Activated CD4-positive, alpha-beta T cell treated with anti-CD3 and anti-CD28 coated beads for 4 hours (primary cell): ENCODE data around the gene ITGB6.
"Not testable (repeated sequence)": the region's sequence is repeated elsewhere in the genome, so short reads cannot be mapped to it uniquely, and the experiment has no call there.

Experiments used
- DNase-seq, 2 donors: peaks; one replicate each; pipeline ENCODE4 v3.0.0-alpha.2; 2020

The ITGB6 gene

DNA sequence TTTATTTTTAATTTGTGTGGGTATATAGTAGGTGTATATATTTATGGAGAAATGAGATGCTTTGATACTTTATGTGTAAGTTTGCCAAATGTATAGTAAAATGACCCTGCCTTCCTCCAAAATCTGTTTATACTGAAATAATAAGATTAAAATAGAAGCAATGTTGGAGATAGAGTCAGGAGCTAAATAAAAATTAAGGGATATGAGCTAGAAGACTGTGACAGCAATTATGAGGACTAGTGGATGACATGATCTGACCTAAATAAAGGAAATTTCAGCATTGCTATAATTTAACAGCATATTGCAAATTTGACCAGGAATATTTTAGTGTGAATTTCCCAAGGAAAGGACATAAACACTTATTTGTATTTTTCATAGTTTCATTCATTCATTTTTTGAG, 60.7 kb downstream of the ITGB6 start:
- no peak for DNase-seq

DNA sequence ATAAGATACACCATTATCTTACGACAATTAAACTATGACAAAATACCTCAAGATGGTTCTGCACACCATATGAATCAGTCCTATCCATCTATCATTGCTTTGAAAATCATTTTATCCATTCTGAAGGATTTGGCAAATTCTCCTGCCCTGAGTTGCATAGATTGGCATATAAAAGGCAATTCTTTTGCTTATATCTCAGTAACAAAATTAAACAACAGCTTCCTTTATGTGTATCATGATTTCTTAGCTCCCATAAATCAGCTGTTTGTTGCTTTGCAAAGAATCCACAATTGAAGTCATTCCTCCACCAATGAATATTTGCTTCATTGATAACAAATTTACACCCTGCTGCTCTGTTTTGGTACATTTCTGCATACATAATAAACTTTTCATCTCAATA, 61.7 kb downstream of the ITGB6 start:
- DNase-seq: no peak

DNA sequence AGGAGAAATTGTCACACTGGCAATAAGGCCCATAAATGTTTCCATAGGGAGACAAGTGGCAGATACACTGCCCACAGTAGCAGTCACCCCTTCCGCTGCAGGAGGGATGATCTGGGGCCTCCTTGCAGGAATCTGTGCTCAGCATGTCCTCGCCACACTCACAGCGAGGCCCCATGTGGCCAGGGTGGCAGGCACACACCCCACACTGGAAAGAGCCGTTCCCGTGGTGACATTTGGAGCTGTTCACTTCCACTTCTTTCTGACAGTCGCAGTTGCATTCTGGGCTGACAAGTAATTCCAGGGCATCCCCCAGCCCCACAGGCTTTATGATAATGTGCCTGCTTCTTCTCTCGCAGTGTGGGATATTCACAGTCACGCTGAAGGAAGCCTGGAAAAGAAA, 62.6 kb downstream of the ITGB6 start:
- DNase-seq: no peak

DNA sequence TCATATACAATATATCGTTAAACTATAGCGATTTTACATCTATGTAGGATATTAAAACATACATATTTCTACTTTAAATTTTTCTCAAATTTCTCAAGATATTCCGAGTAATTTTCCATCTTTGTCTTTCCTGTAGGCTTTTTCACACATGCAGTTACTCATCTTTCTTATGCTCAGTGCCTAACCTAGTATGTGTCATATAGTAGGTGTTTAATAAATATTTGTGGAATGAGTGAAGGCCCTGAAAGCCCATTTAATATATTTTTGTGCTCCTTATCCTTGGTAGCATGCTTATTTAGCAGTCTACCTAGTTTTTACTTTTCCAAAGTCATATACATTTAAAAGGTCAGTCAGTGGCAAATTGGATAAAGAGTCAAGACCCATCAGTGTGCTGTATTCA, 67.3 kb downstream of the ITGB6 start:
- no peak for DNase-seq

DNA sequence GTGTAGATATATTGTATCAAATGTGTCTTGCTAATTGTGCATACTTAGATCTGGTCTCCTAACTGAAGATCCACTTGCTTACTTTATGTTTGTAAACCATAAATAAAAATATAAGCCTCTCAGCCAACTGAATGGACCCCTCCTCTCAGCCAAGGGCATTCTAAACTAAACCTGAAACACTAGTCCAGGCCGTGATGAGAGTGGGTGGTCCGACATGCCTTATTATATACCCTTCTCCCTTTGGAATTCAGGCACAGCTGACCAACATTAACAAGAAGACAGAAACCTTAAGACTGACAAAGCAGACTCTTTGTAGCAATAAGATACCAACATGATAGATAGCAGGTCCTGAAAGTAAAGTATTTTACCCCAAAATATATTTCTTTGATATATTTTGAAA, 73.3 kb downstream of the ITGB6 start:
- DNase-seq: no peak

DNA sequence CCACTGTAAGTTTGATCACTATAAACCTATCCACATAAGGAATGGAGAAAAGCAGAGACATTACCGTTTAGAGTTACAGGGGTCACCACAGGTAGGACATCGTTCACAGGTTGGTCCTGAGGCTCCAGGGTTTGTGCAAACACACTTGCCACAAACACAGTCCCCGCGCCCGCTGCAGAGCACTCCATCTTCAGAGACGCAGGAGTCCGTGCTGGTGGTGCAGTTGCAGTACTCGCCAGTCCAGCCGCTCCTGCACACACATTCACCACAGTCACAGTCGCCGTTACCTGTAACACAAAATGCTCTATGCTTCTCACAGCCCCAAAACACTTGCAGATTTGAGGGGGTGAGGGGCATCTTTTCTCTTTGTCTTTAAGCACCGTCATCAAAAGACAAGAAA, 73.8 kb downstream of the ITGB6 start:
- DNase-seq: no peak

DNA sequence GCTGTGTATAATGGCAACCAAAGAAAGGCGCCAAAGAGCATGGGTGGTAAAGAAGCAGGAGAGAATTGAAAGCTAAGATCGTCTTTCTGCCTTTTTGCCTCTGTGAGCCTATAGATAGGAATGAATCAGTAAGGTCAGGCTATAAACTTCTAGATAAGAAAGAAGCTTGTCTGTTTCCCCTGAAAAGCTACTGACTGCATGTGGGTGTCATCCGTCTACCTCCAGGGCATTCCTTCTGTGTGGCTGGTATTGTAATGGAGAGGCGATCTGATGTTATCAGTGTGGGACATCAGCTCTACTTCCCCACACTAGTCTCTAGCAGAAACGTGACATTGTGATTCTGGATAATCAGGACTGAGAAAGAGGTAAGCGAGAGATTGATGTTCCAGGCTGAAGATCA, 74.2 kb downstream of the ITGB6 start:
- DNase-seq: no peak

DNA sequence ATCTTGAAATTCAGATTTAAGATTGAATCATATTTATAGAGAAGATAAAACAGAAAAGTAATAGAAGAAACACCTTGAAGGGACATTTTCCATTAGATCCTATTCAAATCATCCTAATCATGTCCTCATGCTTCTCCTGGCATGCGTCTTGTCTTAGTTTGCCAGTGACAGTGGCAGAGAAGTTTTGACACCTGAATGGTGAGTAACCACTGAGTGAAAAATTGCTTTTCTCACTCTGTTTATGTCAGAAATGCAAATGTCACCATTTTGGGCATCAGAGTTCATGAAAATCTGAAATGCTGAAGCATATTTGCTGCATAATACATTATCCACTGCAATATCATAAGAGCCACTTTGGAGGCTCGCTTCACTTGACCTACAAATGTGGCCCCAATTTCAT, 74.7 kb downstream of the ITGB6 start:
- no peak for DNase-seq

DNA sequence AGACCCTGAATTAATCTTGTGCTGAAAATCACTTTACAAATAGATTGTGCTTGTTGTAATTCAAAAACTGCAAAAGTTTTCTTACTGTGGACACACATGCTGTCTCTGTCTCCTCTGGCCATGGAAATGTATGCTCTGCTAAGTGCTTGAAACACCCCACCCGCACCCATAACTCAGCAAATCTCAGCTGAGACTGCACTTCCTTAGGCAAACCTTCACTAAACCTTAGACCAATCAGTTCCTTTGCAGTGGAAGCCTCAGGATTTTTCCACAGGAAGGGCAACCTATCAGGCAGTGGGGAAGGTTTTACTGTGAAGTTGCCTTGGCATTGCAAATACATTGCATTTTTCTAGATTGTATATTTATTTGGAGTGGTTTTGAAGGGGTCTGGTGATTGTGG, 75.5 kb downstream of the ITGB6 start:
- no peak for DNase-seq

DNA sequence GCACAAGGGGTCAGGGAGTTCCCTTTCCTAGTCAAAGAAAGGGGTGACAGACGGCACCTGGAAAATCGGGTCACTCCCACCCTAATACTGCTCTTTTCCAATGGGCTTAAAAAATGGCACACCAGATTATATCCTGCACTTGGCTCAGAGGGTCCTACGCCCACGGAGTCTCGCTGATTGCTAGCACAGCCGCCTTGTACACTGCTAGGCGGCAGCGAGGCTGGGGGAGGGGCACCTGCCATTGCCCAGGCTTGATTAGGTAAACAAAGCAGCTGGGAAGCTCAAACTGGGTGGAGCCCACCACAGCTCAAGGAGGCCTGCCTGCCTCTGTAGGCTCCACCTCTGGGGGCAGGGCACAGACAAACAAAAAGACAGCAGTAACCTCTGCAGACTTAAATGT, 85.4 kb downstream of the ITGB6 start:
- not testable (repeated sequence) for DNase-seq

DNA sequence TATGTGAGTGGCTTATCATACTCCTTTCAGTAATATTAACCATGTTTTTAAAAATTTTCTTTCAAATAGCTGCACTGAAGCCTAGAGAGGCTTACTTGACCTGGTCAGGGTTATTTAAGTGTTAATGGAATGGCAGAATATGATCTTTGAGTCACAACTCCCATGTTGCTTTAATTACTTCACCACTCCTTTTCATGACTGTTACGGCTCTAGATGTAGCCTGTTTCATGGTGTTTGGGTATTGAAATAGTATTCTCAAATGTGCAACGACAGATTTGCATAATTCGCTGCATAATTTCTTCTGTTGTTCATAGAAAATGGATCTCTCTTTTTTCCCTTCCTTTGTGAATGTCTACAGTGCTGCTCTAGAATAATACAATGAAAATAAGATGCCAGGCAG, 86.1 kb downstream of the ITGB6 start:
- DNase-seq: no peak

DNA sequence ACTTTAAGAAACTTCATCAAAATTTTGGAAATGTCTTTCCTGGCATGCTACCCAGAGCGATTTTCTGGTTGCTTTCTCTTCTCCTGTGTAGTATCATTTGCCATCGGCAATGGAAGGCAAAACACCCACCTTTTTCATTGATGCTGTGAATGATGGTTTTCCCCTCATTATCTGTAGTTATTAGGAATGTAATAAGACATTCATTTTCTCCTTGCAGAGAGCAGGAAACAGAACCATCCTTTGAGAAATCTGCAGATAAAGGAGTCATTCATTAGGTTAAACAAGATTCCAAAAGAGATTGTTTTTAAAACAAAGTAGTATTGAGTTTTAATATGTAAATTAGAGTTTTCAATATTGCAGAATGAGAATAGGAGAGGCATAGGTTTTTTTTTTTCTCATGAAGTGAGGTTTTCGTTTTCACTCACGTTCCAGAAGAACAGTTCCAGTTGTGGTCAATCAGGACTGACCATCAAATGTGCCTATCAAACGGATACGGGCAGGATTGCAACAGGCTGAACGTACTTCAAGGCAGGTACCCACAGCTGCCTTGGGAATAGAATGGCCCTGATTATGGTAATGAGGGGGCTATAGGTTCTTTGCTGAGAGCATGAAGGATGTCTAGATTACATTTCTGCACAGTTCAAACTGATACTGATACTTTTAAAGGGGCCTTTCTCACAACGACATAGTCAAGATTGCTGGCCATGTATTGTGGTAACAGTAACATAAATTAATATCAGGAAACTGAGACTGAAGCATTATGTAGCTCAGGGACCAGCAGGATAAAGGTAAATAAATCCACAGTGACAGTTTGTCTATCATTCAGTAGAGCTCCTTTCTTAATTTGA, 87.9 kb downstream of the ITGB6 start:
- no peak for DNase-seq

DNA sequence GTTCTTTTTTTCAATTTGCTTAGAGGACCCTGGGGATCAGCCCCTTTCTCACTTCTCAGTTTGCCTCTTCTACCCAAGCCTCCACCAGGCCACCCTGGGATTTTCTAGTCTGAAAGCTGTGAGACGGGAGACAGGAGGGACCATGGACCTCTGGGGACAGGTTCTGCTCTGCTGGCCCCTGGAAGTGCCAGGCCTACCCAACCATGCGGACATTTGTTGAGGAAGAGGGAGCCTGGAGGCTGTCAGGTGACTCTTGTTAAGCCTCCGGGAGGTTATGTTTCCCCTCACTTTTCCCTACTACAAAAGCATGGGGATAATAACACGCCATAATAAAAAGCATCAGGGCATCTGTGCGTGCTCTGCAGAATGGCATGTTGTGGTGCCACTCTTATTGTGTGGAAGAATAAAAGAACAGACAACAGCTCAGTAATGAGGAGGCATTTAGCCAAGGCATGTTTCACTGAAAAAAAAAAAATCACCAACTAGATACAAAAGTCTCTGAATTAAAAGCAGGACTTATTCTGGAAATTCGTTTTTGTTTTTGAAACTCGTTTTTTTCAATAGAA, 89.3 kb downstream of the ITGB6 start:
- no peak for DNase-seq

DNA sequence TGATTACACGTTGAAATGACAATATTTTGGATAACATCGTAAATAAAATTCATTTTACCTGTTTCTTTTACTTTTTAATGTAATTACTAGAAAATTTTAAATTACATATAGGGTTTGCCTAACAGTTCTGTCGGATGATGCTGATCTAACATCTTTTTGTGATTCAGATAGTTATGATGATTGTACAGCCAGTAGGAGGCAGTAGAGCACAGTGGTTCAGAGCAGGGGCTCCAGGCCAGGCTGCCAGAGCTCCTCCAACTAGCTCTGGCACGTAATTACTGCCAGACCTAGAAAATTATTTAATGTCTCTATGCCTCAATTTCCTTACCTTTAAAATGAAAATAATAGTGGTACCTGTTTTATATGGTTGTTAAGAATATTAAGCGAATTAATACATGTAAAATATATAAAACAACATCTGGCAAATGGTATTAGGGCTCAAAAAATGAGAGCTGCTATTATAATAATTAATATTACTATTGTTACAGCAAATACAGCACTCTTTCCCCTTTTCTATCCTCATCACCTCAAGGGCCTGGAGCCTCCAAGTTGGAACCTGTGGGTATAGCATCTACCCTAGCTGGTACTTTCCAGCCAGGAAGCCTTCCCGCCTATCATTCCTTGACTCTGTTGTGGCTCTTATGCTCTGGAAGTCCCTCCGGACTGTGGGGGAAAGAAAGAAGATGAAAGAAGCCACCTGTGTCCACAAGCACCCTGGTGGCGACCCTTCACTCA, 90.0 kb downstream of the ITGB6 start:
- peak; percentile 47 to 49 for DNase-seq

DNA sequence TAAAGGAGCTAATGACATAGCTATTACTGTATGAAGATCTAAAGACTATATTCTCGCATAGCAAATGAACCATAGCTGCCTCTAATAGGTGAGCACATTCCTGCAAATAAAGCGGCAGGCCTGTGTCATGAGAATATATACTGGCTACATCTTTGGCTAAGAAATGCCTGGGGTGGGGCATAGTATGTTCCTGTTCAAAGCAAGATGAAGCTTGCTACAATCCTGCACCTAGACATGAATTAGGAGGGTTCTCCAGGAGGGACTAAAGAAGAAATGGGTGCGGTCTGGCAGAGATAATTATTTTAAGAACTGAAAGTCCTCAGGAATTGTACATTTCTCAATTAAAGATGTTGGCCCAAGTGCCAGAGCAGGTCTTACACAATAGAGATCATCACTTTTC, 90.8 kb downstream of the ITGB6 start:
- DNase-seq: no peak

DNA sequence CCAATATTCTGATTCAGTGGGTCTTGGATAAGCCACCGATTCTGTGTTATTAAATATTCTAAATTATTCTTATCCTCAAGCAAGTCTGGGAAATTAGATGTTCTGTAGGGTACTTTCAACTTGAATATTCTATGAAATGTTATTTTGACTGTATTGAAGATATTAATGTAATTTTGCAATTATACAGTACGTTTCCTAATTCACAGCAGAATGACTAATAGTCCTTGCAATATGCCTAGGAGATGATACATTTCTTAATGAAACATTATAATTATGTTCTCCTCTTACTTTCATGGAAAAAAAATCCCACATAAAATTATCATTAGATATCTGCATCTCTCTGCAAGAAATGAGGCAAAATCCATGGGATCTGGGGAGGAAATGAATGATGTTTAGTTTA, 91.4 kb downstream of the ITGB6 start:
- DNase-seq: no peak

DNA sequence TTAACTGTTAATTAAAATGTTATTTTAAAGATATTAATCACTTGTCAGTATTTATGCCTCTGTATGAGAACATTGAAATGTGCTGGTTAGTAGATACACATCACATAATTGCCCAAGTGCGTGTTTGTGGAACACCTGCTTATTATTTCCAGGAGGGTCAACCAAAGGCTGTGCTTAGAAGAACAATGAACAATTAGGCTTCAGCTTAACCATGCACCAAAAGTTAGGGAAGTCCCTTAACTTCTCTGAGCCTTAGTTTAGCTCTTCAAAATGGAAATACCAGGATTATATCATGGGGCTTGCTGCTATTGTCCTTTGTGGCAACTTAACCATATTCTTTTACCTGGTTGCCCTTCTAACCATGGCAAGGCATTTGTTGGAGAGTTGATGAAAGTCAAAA, 94.7 kb downstream of the ITGB6 start:
- no peak for DNase-seq

DNA sequence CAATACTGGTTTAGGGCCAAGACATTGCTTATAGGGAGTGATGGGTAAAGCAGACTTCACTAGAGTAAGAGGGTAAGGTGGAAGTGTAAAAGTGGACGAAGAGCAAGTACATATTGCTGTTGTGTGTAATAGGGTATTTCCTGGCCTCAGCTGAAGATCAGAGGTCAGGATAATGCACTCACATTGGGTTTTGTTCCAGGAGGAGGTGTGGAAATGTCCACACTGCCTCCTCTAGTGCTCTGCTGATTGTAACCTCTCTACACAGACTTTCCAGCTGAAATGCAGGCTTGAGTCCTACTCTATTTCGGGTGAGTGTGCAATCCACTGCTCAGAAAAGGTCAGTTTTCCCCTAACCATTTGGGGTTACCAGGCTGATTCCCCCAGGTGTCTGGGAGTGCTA, 96.0 kb downstream of the ITGB6 start:
- no peak for DNase-seq

DNA sequence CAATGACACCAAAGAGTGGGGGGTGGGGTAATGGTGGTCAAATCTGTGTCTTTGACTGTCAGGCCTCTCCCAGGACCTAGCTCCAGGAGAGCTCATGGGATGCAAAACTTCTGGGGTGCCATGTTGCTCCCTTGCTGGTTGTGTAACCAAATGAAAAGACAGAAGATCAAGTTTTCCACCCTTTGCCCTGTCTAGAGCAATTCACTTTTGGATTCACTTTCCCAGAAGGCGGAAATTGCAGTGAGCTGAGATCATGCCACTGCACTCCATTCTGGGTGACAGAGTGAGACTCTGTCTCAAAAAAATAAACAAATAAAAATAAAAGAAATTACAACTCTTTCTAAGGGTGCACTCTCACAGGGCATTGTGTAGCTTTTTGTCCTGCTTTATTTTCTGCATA, 102.7 kb downstream of the ITGB6 start:
- DNase-seq: no peak

DNA sequence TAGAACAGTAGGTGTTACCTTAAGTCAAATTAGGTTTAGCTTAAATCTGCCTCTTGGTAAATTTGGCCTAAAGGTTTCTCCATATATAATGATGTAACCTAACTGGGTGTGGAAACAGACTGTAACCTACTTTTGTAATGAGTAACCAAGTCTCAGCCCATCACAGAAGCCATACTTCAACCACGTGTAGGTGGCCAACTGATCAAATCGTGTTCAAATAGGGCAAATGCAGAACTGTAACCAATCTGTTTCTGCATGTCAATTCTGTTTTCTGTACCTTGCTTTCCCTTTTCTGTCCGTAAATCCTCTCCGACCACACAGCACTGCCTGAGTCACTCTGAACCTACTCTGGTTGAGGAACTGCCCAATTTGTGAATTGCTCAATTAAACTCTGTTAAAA, 103.7 kb downstream of the ITGB6 start:
- no peak for DNase-seq

DNA sequence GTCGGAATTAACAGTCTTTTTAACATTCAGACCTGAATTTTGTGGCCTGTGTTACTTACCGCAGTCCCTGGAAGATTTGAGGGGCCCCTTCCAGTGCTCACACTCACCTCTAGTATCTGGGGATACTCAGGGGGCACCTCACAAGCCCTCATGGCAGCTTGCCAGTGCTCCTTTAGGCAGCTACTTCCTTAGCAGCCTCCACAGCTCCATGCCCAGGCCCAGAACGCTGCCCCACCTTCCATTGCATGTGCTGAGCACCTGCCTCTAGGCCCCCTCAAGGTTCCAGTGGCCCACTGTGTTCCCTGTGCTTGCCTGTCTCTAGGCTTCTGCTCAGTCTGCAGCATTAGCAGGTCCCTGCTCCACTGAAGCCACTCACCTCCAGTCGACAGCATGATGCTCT, 107.6 kb downstream of the ITGB6 start:
- no peak for DNase-seq

DNA sequence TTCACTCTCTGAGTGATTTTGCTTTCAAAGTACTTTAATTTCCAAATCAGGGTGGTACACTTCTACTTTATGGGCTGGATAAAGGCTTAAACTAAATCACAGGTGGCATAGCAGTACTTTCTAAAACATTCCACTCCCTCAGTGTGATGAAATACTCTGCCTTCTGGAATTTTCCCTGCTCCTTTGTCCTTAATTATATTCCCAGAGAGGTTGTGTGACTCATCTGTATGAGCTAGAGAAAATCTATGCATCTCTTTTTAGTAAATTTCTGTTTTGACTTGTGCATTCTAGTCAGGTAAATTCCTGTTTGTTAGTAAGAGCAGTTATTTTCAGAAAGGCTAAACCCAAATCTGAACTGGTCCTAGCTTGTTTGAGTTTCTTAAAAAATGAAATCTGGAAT, 108.7 kb downstream of the ITGB6 start:
- no peak for DNase-seq

DNA sequence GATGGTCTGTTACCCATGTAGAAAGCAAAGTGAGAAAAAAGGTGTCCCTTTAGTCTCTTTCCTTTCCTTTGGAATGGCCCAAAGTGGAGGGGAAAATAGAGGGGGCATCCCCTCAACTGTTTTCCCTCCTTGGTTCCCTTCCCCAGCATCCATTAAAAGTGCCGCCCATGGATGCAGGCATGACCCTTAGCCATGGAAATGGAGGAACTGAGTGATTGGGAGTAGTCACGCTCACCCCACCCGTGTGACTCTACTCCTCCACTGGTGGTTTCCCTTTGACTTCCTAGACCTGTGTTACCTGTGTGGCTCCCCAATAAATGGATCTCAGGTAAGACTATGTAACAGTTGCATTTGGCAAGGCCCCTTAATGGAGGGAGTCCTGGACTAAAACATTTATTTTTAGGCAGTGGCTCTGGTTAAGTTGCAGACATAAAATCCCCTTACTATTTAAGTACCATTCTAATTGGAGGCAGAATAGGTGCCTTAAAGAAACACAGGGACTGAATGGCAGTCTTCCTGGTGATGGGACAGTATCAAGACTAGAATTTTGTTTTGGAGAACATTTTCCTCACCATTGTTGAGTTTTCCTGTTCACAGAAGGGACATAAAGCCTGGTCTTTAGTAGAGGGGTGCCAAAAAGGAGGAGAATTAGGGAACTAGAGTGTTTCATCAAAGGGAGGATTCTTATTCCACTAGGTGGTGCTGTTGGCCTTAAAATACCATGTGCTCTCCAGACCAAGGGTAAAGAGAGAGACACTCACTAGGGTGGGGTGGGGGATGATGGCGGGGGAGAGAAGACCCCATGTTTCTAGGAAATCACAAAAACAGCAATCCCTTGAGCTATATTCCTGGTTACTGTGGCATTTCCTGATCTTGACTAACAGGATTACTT, 112.0 kb downstream of the ITGB6 start:
- no peak for DNase-seq
